Globus pallidus (tissue), 1 donor: ENCODE data around the gene GJD4.

Experiments used
- DNase-seq: peaks from one replicate; pipeline ENCODE4 v3.0.0-alpha.2; 2015; ENCODE audit warnings: low spot score

GJD4 gene

DNA sequence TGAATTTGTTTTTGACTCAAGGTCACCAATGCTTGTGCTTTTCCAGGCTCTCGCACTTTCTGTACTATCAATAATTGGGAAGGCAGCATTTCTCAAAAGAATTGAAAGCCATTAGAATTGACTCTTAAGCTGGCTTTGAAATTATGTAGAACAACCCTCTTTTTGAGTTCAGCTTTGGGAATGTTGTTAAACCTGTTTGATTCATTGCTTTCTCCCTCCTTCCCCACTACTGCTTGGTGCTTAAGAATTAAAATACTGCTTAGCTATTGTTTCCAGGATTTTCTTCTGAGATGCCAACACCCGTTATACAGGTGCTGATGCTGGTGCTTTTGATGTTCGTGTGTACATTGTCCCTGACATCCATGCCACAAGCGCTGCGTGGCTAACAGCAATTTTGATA, 52.5 kb downstream of the GJD4 start:
- no peak for DNase-seq
